A375 (cell line): ENCODE data around the gene OST4. TPM values are rescaled to one million over a fixed set of nuclear protein-coding genes. Genes with fewer than 3 reads are reported as not detected.

ENCODE experiments used
- total RNA-seq: library from RNA; depleted of rRNA; stranded (reverse); fragments of >200 nt; shearing (Covaris generic); gene quantifications from 2 replicates; pipeline ENCODE4 v1.2.3, GENCODE V29; 2014; rRNA removed

OST4 gene
- 146 and 169 TPM in 2 replicates for total RNA-seq

DNA sequence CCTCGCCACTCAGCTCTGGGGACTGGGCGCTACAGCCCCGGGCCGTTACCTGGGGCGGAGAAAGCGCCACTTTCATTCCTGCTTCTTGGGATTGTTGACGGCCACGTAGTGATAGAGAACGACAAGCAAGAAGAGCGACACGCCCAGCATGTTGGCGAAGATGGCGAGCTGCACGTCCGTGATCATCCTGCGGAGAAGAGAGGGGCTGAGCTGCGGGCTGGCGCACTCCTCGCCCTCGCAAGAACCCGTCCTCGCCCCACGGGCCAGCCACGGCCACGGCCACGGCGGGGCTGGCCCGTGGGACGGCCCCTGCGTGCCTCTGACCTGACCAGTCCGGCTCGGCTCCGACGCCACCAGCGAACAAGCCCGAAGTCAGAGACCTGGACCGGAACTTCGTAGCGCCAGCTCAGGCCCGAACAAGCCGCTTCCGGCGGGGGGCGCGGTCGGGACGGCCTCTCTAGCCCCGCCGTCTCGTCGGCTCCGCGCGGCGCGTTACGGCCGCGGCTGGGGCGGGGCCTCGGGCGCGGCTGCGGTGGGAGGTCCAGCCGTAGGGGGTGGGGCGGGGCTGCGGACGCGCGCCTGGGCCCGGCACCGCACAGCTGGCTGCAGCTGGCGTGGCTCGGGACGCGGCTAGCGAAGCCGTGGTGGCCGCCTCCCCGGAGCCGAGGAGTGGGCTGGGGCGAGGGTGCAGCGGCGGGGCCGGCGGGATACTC, at the start of gene OST4:
TSS of gene OST4 (minus strand) at position 378 of the 713 bp plus-strand sequence.

DNA sequence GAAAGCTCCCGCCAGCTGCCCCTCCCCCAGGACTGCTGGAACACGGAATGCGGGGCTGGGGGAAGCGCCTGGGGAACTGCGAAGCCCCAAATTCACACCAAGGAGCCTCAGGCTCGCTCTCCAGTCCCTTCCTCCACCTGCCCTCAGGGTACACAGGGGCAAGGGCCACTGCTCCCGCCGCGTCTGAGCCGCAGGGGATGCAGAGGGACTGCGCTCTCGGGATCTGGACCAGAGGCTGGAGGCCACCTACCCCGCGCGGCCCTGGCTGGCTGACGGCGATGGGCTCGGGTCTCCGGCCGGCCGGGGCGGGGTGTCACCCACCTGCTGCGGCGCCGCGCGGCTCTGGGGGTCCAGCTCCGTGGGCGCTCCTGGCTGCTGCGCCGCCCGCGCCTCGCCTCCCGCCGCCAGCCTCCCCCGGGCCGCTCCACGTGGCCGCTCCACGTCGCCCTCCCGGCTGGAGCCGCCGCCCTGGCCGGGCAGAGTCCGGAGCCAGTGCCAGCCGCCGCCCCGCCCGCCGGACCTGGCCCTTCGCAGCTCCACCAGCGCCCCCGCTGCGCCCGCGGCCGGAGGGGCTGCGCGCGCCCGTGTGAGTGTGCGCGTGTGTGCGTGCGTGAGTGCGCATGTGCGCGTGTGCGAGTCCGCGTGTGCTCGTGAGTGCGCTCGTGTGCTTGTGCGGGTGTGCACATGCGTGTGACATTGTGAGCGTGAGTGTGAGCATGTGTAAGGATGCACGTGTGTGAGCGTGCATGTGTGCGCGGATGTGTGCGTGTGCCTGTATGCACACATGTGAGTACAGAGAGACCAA, 47.3 kb upstream of the OST4 start, which contains the start of gene CGREF1:
TSS of gene CGREF1 (minus strand) at position 604 of the 805 bp plus-strand sequence. CDS start 14,762 bp downstream, outside the sequence.

DNA sequence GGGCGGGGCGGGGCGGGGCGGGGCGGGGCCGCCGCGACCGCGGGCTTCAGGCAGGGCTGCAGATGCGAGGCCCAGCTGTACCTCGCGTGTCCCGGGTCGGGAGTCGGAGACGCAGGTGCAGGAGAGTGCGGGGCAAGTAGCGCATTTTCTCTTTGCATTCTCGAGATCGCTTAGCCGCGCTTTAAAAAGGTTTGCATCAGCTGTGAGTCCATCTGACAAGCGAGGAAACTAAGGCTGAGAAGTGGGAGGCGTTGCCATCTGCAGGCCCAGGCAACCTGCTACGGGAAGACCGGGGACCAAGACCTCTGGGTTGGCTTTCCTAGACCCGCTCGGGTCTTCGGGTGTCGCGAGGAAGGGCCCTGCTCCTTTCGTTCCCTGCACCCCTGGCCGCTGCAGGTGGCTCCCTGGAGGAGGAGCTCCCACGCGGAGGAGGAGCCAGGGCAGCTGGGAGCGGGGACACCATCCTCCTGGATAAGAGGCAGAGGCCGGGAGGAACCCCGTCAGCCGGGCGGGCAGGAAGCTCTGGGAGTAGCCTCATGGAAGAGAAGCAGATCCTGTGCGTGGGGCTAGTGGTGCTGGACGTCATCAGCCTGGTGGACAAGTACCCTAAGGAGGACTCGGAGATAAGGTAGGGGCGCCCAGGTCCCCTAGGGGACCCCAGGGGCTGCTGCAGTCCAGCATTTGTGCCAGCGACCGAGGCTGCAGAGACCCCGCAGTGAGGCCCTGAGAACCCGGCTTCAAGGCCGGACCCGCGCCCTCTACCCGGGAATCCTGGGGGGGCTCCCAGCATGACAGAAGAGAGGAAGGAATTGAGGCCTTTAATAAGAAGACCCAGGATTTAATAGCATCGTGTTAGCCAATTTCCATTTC, 15.5 kb upstream of the OST4 start, which contains the start of gene KHK:
TSS of gene KHK (plus strand) at position 49 of the 870 bp plus-strand sequence. CDS start at position 537, 488 bp downstream.

DNA sequence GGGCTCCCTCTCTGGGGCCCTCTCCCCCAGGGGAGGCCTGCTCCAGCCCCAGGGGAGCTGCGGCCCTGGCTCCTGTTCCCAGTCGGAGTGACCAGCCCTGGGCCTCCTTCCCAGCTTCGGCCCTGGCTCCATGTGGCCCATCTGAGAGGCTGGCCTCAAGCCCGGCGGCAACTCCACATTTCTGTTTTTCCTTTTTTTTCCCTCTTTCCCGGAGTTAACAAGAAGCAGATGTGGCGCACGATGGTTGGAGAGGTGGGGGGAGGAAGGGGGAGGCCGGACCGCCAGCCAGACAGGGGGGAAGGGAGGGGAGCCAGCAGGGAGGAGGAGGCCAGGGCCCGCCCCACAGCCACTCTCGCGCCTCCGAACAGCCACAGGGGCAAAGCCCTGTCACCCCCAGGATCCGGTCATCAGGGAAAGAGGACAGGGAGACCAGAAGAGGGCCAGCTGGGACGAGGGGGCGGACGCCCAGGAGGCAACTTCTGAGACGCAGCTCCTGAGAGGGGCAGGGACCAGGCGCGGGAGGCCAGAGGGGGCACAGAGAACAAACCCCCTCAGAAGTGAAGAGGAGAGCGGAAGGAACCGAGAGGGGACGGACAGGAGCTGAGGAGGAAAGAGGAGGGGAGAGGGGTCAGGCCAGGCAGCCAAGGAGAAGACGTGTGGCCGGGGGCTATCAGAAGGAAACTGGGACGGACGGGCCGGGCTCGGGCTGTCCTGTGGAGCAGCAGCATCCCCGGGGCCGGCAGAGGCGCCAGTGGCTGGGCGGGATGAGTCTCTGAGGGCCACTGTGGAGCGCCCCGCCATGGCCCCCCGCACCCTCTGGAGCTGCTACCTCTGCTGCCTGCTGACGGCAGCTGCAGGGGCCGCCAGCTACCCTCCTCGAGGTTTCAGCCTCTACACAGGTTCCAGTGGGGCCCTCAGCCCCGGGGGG, 7.1 kb upstream of the OST4 start, which contains the start of gene EMILIN1:
TSS of gene EMILIN1 (plus strand) at position 349 of the 928 bp plus-strand sequence. CDS start at position 800, 451 bp downstream.

DNA sequence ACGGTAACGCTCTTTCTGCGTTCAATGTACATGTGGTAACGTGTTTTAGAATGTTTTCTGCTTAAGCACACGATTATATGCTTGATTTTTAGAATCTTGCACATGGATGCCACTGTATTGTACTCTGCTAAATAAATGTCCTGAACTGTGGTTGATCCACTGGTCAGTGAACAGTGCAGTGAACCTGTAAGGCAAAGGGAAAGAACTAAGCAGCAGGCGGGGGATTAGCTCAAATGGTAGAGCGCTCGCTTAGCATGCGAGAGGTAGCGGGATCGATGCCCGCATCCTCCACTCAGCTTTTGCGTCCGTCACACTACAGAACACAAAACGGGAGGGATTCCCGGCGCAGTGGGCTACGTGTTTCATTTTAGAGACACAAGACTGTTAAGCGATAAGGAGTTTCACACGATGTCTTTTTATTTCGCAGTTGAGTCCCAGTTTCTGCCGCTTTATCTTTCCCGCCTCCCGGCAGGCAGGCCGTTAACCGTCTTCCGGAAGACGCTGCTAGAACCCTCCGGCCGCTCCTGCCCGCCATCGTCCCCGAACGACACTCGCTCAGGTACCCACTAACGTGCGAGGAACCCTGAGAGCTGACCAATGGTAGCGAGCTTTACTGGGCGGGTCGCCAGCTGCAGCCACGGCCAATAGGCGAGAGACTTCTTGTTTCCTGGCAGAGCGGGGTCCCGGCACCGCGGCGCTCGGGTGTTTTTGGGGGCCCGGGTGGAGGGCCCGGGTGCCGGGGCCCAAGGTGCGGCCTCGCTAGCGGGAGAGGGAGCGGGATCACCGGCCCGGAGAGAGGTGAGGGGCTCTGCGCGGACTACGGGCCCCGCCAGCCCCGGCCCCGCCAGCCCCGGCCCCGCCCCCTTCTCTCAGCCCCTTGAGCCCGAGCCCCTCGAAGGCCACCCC, 20.2 kb downstream of the OST4 start, which contains the start of gene AGBL5:
TSS of gene AGBL5 (plus strand) at position 673 of the 906 bp plus-strand sequence. CDS start 1,291 bp downstream, outside the sequence.

DNA sequence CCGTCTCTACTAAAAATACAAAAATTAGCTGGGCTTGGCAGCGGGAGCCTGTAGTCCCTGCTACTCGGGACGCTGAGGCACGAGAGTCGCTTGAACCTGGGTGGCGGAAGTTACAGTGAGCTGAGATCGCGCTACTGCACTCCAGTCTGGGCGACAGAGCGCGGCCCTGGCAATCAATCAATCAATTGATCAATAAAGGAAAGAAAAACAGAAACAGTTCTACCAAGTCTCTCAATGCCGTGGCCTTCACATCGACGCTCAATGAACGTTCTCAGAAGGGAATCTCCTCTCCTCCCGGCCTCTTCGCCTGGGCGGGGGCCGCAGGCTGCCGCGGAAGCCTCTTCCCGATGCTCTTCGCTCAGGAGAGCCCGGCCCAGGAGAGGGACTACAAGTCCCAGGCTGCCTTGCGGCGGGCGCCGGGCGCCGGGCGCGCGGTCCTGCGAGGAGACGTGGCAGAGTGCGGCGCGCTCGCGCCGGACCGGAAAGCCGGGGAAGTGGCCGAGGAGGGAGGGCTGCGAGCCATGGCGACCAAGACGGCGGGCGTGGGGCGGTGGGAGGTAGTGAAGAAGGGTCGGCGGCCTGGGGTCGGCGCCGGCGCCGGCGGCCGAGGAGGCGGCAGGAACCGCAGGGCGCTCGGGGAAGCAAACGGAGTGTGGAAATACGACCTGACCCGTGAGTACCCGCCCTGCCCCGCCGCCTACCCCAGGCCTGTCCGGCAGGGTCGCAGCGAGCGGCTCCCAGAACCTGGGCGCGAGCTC, 38.8 kb downstream of the OST4 start, which contains the start of gene TMEM214:
TSS of gene TMEM214 (plus strand) at position 471 of the 758 bp plus-strand sequence. CDS start at position 522, 51 bp downstream.

Other genes with a start within 250 kb of the OST4 start
- gene DPYSL5, start 223.5 kb downstream of the OST4 start, total RNA-seq = 2.4 and 3.0 TPM in 2 replicates
- 7.2 and 8.4 TPM in 2 replicates for gene MAPRE3, start 101.0 kb downstream of the OST4 start, total RNA-seq
- gene TMEM214, start 38.7 kb downstream of the OST4 start, total RNA-seq = 38.3 and 48.0 TPM in 2 replicates
- gene AGBL5, start 20.0 kb downstream of the OST4 start, total RNA-seq = 22.2 and 25.4 TPM in 2 replicates
- 88.5 and 90.6 TPM in 2 replicates for gene EMILIN1, start 7.0 kb upstream of the OST4 start, total RNA-seq
- 4.5 and 6.0 TPM in 2 replicates for gene KHK, start 15.1 kb upstream of the OST4 start, total RNA-seq
- 19.0 and 23.2 TPM in 2 replicates for gene CGREF1, start 47.5 kb upstream of the OST4 start, total RNA-seq
- gene ABHD1, start 52.2 kb upstream of the OST4 start, total RNA-seq = 0.30 and 0.53 TPM in 2 replicates
- 53.7 and 60.9 TPM in 2 replicates for gene PREB, start 63.0 kb upstream of the OST4 start, total RNA-seq
- not detected in 2 replicates for gene PRR30, start 67.8 kb upstream of the OST4 start, total RNA-seq
- gene TCF23, start 77.3 kb upstream of the OST4 start, total RNA-seq = not detected in 2 replicates
- 107 and 130 TPM in 2 replicates for gene ATRAID, start 140.4 kb upstream of the OST4 start, total RNA-seq
- gene SLC5A6, start 140.6 kb upstream of the OST4 start, total RNA-seq = 44.8 and 48.4 TPM in 2 replicates
- gene CAD, start 145.7 kb upstream of the OST4 start, total RNA-seq = 57.4 and 66.2 TPM in 2 replicates
- gene SLC30A3, start 191.4 kb upstream of the OST4 start, total RNA-seq = 0.66 and 1.2 TPM in 2 replicates
- not detected in 2 replicates for gene DNAJC5G, start 203.8 kb upstream of the OST4 start, total RNA-seq
- gene TRIM54, start 210.8 kb upstream of the OST4 start, total RNA-seq = 0.05 TPM in 1 of 2 replicates, not detected in the other
- gene UCN, start 236.8 kb upstream of the OST4 start, total RNA-seq = 6.6 and 9.2 TPM in 2 replicates